ENCODE results near the gene AHRR.
"Not testable (repeated sequence)": the region's sequence is repeated elsewhere in the genome, so short reads cannot be mapped to it uniquely, and the experiment has no call there.

AHRR gene

GRCh38 chr5:321230-321725 is at the start of gene AHRR:
TSS of gene AHRR (plus strand) at chr5:321714. CDS start at chr5:343903, 22,189 bp downstream.
- DNase-seq: peak; percentile 91

GRCh38 chr5:271828-272167 is 49.7 kb upstream of the AHRR start:
- not testable (repeated sequence) for DNase-seq

GRCh38 chr5:273091-273490 is 48.4 kb upstream of the AHRR start:
- DNase-seq: not testable (repeated sequence)

GRCh38 chr5:273491-273890 is 48.0 kb upstream of the AHRR start:
- DNase-seq: not testable (repeated sequence)

GRCh38 chr5:274346-274745 is 47.2 kb upstream of the AHRR start:
- not testable (repeated sequence) for DNase-seq

- DNase-seq: no peak
Measured at GRCh38 chr5:278646-279045, 42.9 kb upstream of the AHRR start.

GRCh38 chr5:279051-279665 is 42.4 kb upstream of the AHRR start:
- not testable (repeated sequence) for DNase-seq

- no peak for DNase-seq
Measured at GRCh38 chr5:285991-286557, 35.4 kb upstream of the AHRR start.

- DNase-seq: not testable (repeated sequence)
Measured at GRCh38 chr5:290200-290599, 31.3 kb upstream of the AHRR start.

GRCh38 chr5:291345-291744 is 30.2 kb upstream of the AHRR start:
- DNase-seq: not testable (repeated sequence)

- not testable (repeated sequence) for DNase-seq
Measured at GRCh38 chr5:294788-295187, 26.7 kb upstream of the AHRR start.

- DNase-seq: peak; percentile 60
Measured at GRCh38 chr5:296207-296606, 25.3 kb upstream of the AHRR start.

- not testable (repeated sequence) for DNase-seq
Measured at GRCh38 chr5:296954-297353, 24.6 kb upstream of the AHRR start.

GRCh38 chr5:297448-297847 is 24.1 kb upstream of the AHRR start:
- not testable (repeated sequence) for DNase-seq

GRCh38 chr5:297991-298736 is 23.4 kb upstream of the AHRR start:
- DNase-seq: not testable (repeated sequence)

GRCh38 chr5:298737-299125 is 22.8 kb upstream of the AHRR start:
- DNase-seq: no peak

GRCh38 chr5:299921-300320 is 21.6 kb upstream of the AHRR start:
- DNase-seq: not testable (repeated sequence)

- DNase-seq: not testable (repeated sequence)
Measured at GRCh38 chr5:300691-301435, 20.7 kb upstream of the AHRR start.

- peak; percentile 97 for DNase-seq
Measured at GRCh38 chr5:302416-302815, 19.1 kb upstream of the AHRR start.

- no peak for DNase-seq
Measured at GRCh38 chr5:302966-303365, 18.5 kb upstream of the AHRR start.

- not testable (repeated sequence) for DNase-seq
Measured at GRCh38 chr5:303741-304140, 17.8 kb upstream of the AHRR start.

- DNase-seq: peak; percentile 53
Measured at GRCh38 chr5:305050-305449, 16.5 kb upstream of the AHRR start.

GRCh38 chr5:305459-305858 is 16.1 kb upstream of the AHRR start:
- no peak for DNase-seq
